OCI-LY3 (cell line): ENCODE results near the gene OLFM4.

Experiments used
- H2AFZ ChIP-seq: fragments of 200-600, 300-600 bp; shearing (Covaris generic); 2 replicates; pipeline ENCODE4 v1.6.0; 2014; ENCODE audit warnings: antibody characterized with exemption, low read depth, low read length
- H3K27ac ChIP-seq: fragments of 200-600, 300-600 bp; sonication (generic); 2 replicates; pipeline ENCODE4 v1.5.1; 2014; ENCODE audit warnings: mild to moderate bottlenecking, low read length, moderate library complexity, mixed read lengths
- H3K27me3 ChIP-seq: fragments of 200-600, 300-600 bp; sonication (generic); 2 replicates; pipeline ENCODE4 v1.6.1; 2014; ENCODE audit warnings: low read depth, low read length, mixed read lengths
- H3K36me3 ChIP-seq: fragments of 200-600, 300-600 bp; sonication (generic); replicated peaks from 2 replicates; pipeline ENCODE3; 2014; ENCODE audit warnings: low read depth, low read length, mixed read lengths
- H3K4me1 ChIP-seq: fragments of 300-600, 200-600 bp; sonication (generic); 2 replicates; pipeline ENCODE4 v1.6.1; 2014; ENCODE audit warnings: low read length, mixed read lengths
- H3K4me2 ChIP-seq: fragments of 200-600, 300-600 bp; sonication (generic); 2 replicates; pipeline ENCODE4 v1.6.1; 2014; ENCODE audit warnings: low read length, mixed read lengths
- H3K4me3 ChIP-seq: fragments of 300-600, 200-600 bp; sonication (generic); 2 replicates; pipeline ENCODE4 v1.5.1; 2014; ENCODE audit warnings: antibody characterized with exemption, mild to moderate bottlenecking, low read length, moderate library complexity
- H3K79me2 ChIP-seq: fragments of 300-600, 200-600 bp; shearing (Covaris generic); 2 replicates; pipeline ENCODE4 v1.6.1; 2014; ENCODE audit warnings: mild to moderate bottlenecking, low read length, mixed read lengths
- H3K9ac ChIP-seq: fragments of 300-600, 200-600 bp; shearing (Covaris generic); 2 replicates; pipeline ENCODE4 v1.6.0; 2014; ENCODE audit warnings: mild to moderate bottlenecking, low read length, moderate library complexity
- H3K9me3 ChIP-seq: fragments of 200-600, 300-600 bp; shearing (Covaris generic); 2 replicates; pipeline ENCODE4 v1.6.1; 2014; ENCODE audit warnings: low read length, mixed read lengths; ENCODE audit not compliant: insufficient read depth
- H4K20me1 ChIP-seq: fragments of 200-600, 300-600 bp; sonication (generic); 2 replicates; pipeline ENCODE4 v1.6.1; 2016; ENCODE audit warnings: low read length, mixed read lengths; ENCODE audit not compliant: insufficient read depth
- CTCF ChIP-seq: fragments of 200-600, 300-600 bp; sonication (generic); IDR thresholded peaks from 2 replicates; pipeline ENCODE4 v1.5.1; 2014; ENCODE audit warnings: antibody characterized with exemption, low read length, low read depth
- EZH2phosphoT487 ChIP-seq: fragments of 200-600 bp; shearing (Covaris generic); IDR thresholded peaks from 2 replicates; pipeline ENCODE4 v1.6.1; 2018; ENCODE audit warnings: antibody characterized with exemption, mixed run types, low read depth

The OLFM4 gene

GRCh38 chr13:52984881-52985363, 43.7 kb upstream of the OLFM4 start:
- Histone ChIP-seq H3K27ac (no peak overlapping the region), H3K4me1 (no peaks in the 10 kb centered on the region), H3K79me2 (no peaks in the 10 kb centered on the region), H2AFZ (no peak overlapping the region), H3K9ac (no peak overlapping the region), H3K36me3 (no peaks in the 10 kb centered on the region), H4K20me1 (no peaks in the 10 kb centered on the region), H3K9me3 (no peaks in the 10 kb centered on the region), H3K27me3 (peaks cover 23% of the 10 kb centered on the region), H3K4me2 (no peak overlapping the region), H3K4me3 (no peak overlapping the region)
- TF ChIP-seq EZH2phosphoT487 (no peak), CTCF (no peak)

- Histone ChIP-seq H3K4me2 (no peak overlapping the region), H2AFZ (no peak overlapping the region), H3K79me2 (no peaks in the 10 kb centered on the region), H3K27ac (no peak overlapping the region), H3K4me1 (no peaks in the 10 kb centered on the region), H3K9me3 (no peaks in the 10 kb centered on the region), H4K20me1 (no peaks in the 10 kb centered on the region), H3K9ac (no peak overlapping the region), H3K4me3 (no peak overlapping the region), H3K36me3 (no peaks in the 10 kb centered on the region), H3K27me3 (no peaks in the 10 kb centered on the region)
- TF ChIP-seq CTCF (no peak), EZH2phosphoT487 (no peak)
These were observed 37.1 kb upstream of the OLFM4 start for GRCh38 chr13:52991344-52992020.

GRCh38 chr13:52992110-52992509, 36.5 kb upstream of the OLFM4 start:
- Histone ChIP-seq H3K79me2 (no peaks in the 10 kb centered on the region), H3K9ac (no peak overlapping the region), H3K4me2 (no peak overlapping the region), H2AFZ (no peak overlapping the region), H3K4me1 (no peaks in the 10 kb centered on the region), H4K20me1 (no peaks in the 10 kb centered on the region), H3K36me3 (no peaks in the 10 kb centered on the region), H3K27ac (no peak overlapping the region), H3K4me3 (no peak overlapping the region), H3K27me3 (no peaks in the 10 kb centered on the region), H3K9me3 (no peaks in the 10 kb centered on the region)
- TF ChIP-seq CTCF: no peak
- TF ChIP-seq EZH2phosphoT487: no peak

GRCh38 chr13:52994051-52994450, 34.6 kb upstream of the OLFM4 start:
- no peaks in the 10 kb centered on the region for H3K79me2 ChIP-seq
- no peak overlapping the region for H3K9ac ChIP-seq
- H3K4me1 ChIP-seq: no peaks in the 10 kb centered on the region
- TF ChIP-seq CTCF: no peak
- TF ChIP-seq EZH2phosphoT487: no peak
- H2AFZ ChIP-seq: no peak overlapping the region
- no peaks in the 10 kb centered on the region for H3K36me3 ChIP-seq
- H4K20me1 ChIP-seq: no peaks in the 10 kb centered on the region
- no peak overlapping the region for H3K27ac ChIP-seq
- H3K9me3 ChIP-seq: no peaks in the 10 kb centered on the region
- H3K27me3 ChIP-seq: no peaks in the 10 kb centered on the region
- no peak overlapping the region for H3K4me3 ChIP-seq
- no peak overlapping the region for H3K4me2 ChIP-seq
